H7 (cell line): ENCODE results near the gene ASB1. TPM values are rescaled to one million over a fixed set of nuclear protein-coding genes. Genes with fewer than 3 reads are reported as not detected.

Source experiments
- DNase-seq: peaks from one replicate; pipeline ENCODE4 v3.0.0; 2012
- H3K27me3 ChIP-seq: 2 replicates; pipeline ENCODE4 v1.6.0; 2011; ENCODE audit warnings: mild to moderate bottlenecking, low read length; ENCODE audit not compliant: control insufficient read depth, insufficient read depth
- H3K36me3 ChIP-seq: replicated peaks from 2 replicates; pipeline ENCODE4 v1.5.1; 2011; ENCODE audit warnings: low read length; ENCODE audit not compliant: control insufficient read depth, insufficient read depth
- H3K4me3 ChIP-seq: 2 replicates; pipeline ENCODE4 v1.5.1; 2011; ENCODE audit warnings: low read depth, mild to moderate bottlenecking, control low read depth, low read length, moderate library complexity; ENCODE audit not compliant: insufficient read depth
- total RNA-seq: library from RNA; depleted of rRNA; stranded (reverse); fragments of >200 nt; shearing (Covaris generic); gene quantifications from 2 replicates; pipeline ENCODE4 v1.2.3, GENCODE V29; 2014; rRNA removed

Gene ASB1
- total RNA-seq, 1 experiment from 2014 or later = 26.5 TPM

DNA sequence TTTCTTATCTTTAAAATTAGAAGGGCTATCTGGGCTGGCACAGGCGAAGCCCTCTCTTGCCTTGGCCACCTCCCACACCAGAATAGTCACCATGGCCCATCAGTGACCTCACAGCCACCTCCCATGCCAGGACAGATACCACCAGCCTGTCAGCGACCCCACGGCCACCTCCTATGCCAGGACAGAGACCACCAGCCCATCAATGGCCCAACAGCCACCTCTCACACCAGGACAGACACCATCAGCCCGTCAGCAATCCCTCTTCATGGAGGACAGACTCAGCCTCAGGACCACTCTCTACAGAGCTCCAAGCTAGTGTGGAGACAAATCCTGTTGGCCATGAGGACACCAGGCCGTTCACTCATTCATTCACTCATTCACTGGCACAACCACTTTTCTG lies 74.6 kb downstream of the ASB1 start:
- DNase-seq = no peak
- no peak overlapping the region for H3K4me3 ChIP-seq
- H3K36me3 ChIP-seq = no peaks in the 10 kb centered on the region
- H3K27me3 ChIP-seq = no peaks in the 10 kb centered on the region

Other genes starting within 250 kb of the ASB1 start
- gene ILKAP, start 223.2 kb upstream of the ASB1 start, total RNA-seq = 12.8 and 18.5 TPM in 2 replicates
- 52.2 and 67.4 TPM in 2 replicates for gene HES6, start 186.9 kb upstream of the ASB1 start, total RNA-seq
- 3.6 and 4.8 TPM in 2 replicates for gene PER2, start 138.3 kb upstream of the ASB1 start, total RNA-seq
- 3.9 and 9.5 TPM in 2 replicates for gene TRAF3IP1, start 106.4 kb upstream of the ASB1 start, total RNA-seq